SK-N-SH (cell line): ENCODE data around the gene ASTN2. TPM values are rescaled to one million over a fixed set of nuclear protein-coding genes. Genes with fewer than 3 reads are reported as not detected.

Source experiments
- CTCF ChIA-PET: fragments of 300-600, 350-600 bp; formaldehyde crosslinking; extraction: SDS; loops from one replicate; lab custom pipeline; 2021; lab: Yijun Ruan, JAX
- POLR2A ChIA-PET: fragments of 350-600 bp; sonication (Branson Sonifier 250); formaldehyde crosslinking; extraction: SDS; loops from one replicate; lab custom pipeline; 2020; ENCODE audit warnings: antibody characterized with exemption, inconsistent platforms; lab: Yijun Ruan, JAX
- DNase-seq: peaks from one replicate; pipeline ENCODE4 v3.0.0; 2012
- H2AFZ ChIP-seq: fragments of 200-600 bp; sonication (generic); 2 replicates; pipeline ENCODE4 v1.8.1; 2016; ENCODE audit warnings: antibody characterized with exemption, mild to moderate bottlenecking, low read depth
- H3F3A ChIP-seq: fragments of 200-600 bp; sonication (generic); replicated peaks from 2 replicates; pipeline ENCODE3; 2016; ENCODE audit warnings: antibody characterized with exemption, mild to moderate bottlenecking; ENCODE audit not compliant: insufficient read depth
- H3K27ac ChIP-seq, 2 experiments: fragments of 200-500 bp in 1 of 2; fragments of 200-600 bp in 1 of 2; sonication (Bioruptor generic) in 1 of 2; sonication (generic), shearing (Covaris generic) in 1 of 2; 2 replicates each; pipeline versions ENCODE4 v1.5.1 to v1.6.1; 2014 to 2016; ENCODE audit warnings: low read depth in 2 of 2, inconsistent platforms in 1 of 2, low read length in 1 of 2, mild to moderate bottlenecking in 1 of 2, mixed read lengths in 1 of 2
- H3K27me3 ChIP-seq: fragments of 200-600 bp; sonication (generic), shearing (Covaris generic); 2 replicates; pipeline ENCODE4 v1.6.1; 2016; ENCODE audit warnings: mixed run types; ENCODE audit not compliant: insufficient read depth
- H3K36me3 ChIP-seq, 2 experiments: fragments of 200-500 bp in 1 of 2; fragments of 200-600 bp in 1 of 2; sonication (Bioruptor generic) in 1 of 2; sonication (generic) in 1 of 2; replicated peaks in 1 of 2; 2 replicates each; pipeline versions ENCODE3 to v1.5.1; 2014 to 2016; ENCODE audit warnings: low read length in 1 of 2, mild to moderate bottlenecking in 1 of 2; ENCODE audit not compliant: insufficient read depth in 2 of 2, control insufficient read depth in 1 of 2
- H3K4me1 ChIP-seq, 2 experiments: fragments of 200-500 bp in 1 of 2; fragments of 200-600 bp in 1 of 2; sonication (Bioruptor generic) in 1 of 2; sonication (generic), shearing (Covaris generic) in 1 of 2; 2 replicates each; pipeline versions ENCODE4 v1.5.1 to v1.6.1; 2014 to 2016; ENCODE audit warnings: low read depth in 1 of 2, low read length in 1 of 2, mixed run types in 1 of 2; ENCODE audit not compliant: insufficient read depth in 2 of 2, control insufficient read depth in 1 of 2
- H3K4me2 ChIP-seq: fragments of 200-600 bp; sonication (generic), shearing (Covaris generic); 2 replicates; pipeline ENCODE4 v1.6.1; 2017; ENCODE audit warnings: mixed run types
- H3K4me3 ChIP-seq, 2 experiments: fragments of 200-500 bp in 1 of 2; fragments of 200-600 bp in 1 of 2; sonication (Bioruptor generic) in 1 of 2; sonication (generic), shearing (Covaris generic) in 1 of 2; 2 replicates each; pipeline versions ENCODE4 v1.5.1 to v1.8.1; 2014 to 2016; ENCODE audit warnings: low read depth in 2 of 2, inconsistent platforms in 1 of 2, low read length in 1 of 2, mild to moderate bottlenecking in 1 of 2, mixed read lengths in 1 of 2, moderate library complexity in 1 of 2
- H3K79me2 ChIP-seq: fragments of 200-600 bp; sonication (generic); 2 replicates; pipeline ENCODE4 v1.8.1; 2017; ENCODE audit warnings: mild to moderate bottlenecking; ENCODE audit not compliant: insufficient read depth
- H3K9ac ChIP-seq: fragments of 200-600 bp; sonication (generic); 2 replicates; pipeline ENCODE4 v1.6.1; 2017; ENCODE audit warnings: mixed run types
- H3K9me2 ChIP-seq: fragments of 200-600 bp; sonication (generic); 2 replicates; pipeline ENCODE4 v1.6.1; 2017; ENCODE audit warnings: mixed run types
- H3K9me3 ChIP-seq: fragments of 200-600 bp; sonication (generic); 2 replicates; pipeline ENCODE4 v1.6.1; 2017; ENCODE audit warnings: mixed run types, mild to moderate bottlenecking, moderate library complexity
- H4K20me1 ChIP-seq: fragments of 200-600 bp; sonication (generic); 2 replicates; pipeline ENCODE4 v1.6.1; 2017; ENCODE audit warnings: mild to moderate bottlenecking, mixed run types; ENCODE audit not compliant: insufficient read depth
- FOXJ3 ChIP-seq: sonication (generic); formaldehyde crosslinking; IDR thresholded peaks from 2 replicates; pipeline ENCODE4 v1.5.1; 2020; ENCODE audit warnings: mild to moderate bottlenecking, missing genetic modification reagents
- FOXM1 ChIP-seq: IDR thresholded peaks from 2 replicates; pipeline ENCODE4 v1.4.0; 2012; ENCODE audit warnings: low read depth, mild to moderate bottlenecking
- GABPA ChIP-seq: IDR thresholded peaks from 2 replicates; pipeline ENCODE4 v1.4.0; 2012; ENCODE audit warnings: low read depth, mild to moderate bottlenecking
- JUND ChIP-seq: IDR thresholded peaks from 2 replicates; pipeline ENCODE4 v1.4.0; 2012
- MEF2A ChIP-seq: IDR thresholded peaks from 2 replicates; pipeline ENCODE4 v1.4.0; 2012; ENCODE audit warnings: low read depth, borderline replicate concordance
- NFIC ChIP-seq: IDR thresholded peaks from 2 replicates; pipeline ENCODE4 v1.4.0; 2012; ENCODE audit warnings: borderline replicate concordance
- RXRA ChIP-seq: IDR thresholded peaks from 2 replicates; pipeline ENCODE4 v1.4.0; 2012; ENCODE audit warnings: low read depth, mild to moderate bottlenecking, borderline replicate concordance
- SMC3 ChIP-seq: IDR thresholded peaks from 2 replicates; pipeline ENCODE4 v1.6.1; 2012; ENCODE audit warnings: low read depth, low read length, improper control_type of control experiment
- TCF12 ChIP-seq: IDR thresholded peaks from 2 replicates; pipeline ENCODE4 v1.4.0; 2012
- TEAD4 ChIP-seq: IDR thresholded peaks from 2 replicates; pipeline ENCODE4 v1.4.0; 2012; ENCODE audit warnings: mild to moderate bottlenecking, borderline replicate concordance; ENCODE audit not compliant: insufficient read depth
- WGBS: methylation state at CpG from one replicate; pipeline ENCODE4 v1.1.6; 2017; ENCODE audit warnings: low lambda C conversion rate; 5-methylcytosine and 5-hydroxymethylcytosine counted together
- polyA plus RNA-seq, 3 experiments: library from polyadenylated mRNA; depleted of rRNA; stranded (reverse); fragments of >200 nt; gene quantifications; 2 replicates each; pipeline ENCODE4 v1.2.3, GENCODE V29; 2012
- TF ChIP-seq, protein P1 (sequence below): fragments of 150-350 bp; IDR thresholded peaks from 2 replicates; pipeline ENCODE4 v1.6.1; 2017; ENCODE audit warnings: antibody characterized with exemption, low read length, low read depth, borderline replicate concordance
- TF ChIP-seq, protein P2 (sequence below): IDR thresholded peaks from 2 replicates; pipeline ENCODE4; 2012
- TF ChIP-seq, protein P3 (sequence below): IDR thresholded peaks from 2 replicates; pipeline ENCODE4 v1.6.1; 2012; ENCODE audit warnings: mild to moderate bottlenecking, low read depth, low read length, moderate library complexity

The ASTN2 gene
- polyA plus RNA-seq, 1 of the 3 experiments (the other 2 are of a cell fraction) = 6.6 TPM

- TF ChIP-seq, protein P1, sequence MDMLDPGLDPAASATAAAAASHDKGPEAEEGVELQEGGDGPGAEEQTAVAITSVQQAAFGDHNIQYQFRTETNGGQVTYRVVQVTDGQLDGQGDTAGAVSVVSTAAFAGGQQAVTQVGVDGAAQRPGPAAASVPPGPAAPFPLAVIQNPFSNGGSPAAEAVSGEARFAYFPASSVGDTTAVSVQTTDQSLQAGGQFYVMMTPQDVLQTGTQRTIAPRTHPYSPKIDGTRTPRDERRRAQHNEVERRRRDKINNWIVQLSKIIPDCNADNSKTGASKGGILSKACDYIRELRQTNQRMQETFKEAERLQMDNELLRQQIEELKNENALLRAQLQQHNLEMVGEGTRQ = no peak
- TF ChIP-seq, all 33 proteins: peak for 0
Measured at GRCh38 chr9:116757030-116757429, 657.8 kb downstream of the ASTN2 start (continued).

DNA sequence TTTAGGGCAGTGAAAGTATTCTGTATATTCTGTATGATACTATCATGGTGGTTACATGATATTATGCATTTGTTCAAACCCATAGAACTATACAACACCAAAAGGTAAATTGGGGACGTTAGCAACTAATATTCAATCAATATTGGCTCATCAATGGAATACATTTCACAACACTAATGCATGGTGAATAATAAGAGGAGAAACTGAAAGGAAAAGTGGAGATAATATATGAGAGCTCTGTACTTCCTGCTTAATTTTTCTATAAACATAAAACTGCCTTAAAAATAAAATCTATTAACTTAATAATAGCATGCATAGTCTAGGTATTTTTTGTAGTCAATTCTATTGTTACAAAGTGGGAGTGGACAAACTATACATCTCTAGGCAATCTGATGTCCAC, 661.5 kb downstream of the ASTN2 start:
- TF ChIP-seq FOXM1 = no peak
- no peak for TF ChIP-seq JUND
- TF ChIP-seq TCF12 = no peak
- no peak for TF ChIP-seq RXRA
- TF ChIP-seq GABPA = no peak
- TF ChIP-seq, protein P2, sequence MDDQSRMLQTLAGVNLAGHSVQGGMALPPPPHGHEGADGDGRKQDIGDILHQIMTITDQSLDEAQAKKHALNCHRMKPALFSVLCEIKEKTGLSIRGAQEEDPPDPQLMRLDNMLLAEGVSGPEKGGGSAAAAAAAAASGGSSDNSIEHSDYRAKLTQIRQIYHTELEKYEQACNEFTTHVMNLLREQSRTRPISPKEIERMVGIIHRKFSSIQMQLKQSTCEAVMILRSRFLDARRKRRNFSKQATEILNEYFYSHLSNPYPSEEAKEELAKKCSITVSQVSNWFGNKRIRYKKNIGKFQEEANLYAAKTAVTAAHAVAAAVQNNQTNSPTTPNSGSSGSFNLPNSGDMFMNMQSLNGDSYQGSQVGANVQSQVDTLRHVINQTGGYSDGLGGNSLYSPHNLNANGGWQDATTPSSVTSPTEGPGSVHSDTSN = no peak
- no peak for TF ChIP-seq MEF2A
- TF ChIP-seq TEAD4 = no peak
- TF ChIP-seq, protein P3, sequence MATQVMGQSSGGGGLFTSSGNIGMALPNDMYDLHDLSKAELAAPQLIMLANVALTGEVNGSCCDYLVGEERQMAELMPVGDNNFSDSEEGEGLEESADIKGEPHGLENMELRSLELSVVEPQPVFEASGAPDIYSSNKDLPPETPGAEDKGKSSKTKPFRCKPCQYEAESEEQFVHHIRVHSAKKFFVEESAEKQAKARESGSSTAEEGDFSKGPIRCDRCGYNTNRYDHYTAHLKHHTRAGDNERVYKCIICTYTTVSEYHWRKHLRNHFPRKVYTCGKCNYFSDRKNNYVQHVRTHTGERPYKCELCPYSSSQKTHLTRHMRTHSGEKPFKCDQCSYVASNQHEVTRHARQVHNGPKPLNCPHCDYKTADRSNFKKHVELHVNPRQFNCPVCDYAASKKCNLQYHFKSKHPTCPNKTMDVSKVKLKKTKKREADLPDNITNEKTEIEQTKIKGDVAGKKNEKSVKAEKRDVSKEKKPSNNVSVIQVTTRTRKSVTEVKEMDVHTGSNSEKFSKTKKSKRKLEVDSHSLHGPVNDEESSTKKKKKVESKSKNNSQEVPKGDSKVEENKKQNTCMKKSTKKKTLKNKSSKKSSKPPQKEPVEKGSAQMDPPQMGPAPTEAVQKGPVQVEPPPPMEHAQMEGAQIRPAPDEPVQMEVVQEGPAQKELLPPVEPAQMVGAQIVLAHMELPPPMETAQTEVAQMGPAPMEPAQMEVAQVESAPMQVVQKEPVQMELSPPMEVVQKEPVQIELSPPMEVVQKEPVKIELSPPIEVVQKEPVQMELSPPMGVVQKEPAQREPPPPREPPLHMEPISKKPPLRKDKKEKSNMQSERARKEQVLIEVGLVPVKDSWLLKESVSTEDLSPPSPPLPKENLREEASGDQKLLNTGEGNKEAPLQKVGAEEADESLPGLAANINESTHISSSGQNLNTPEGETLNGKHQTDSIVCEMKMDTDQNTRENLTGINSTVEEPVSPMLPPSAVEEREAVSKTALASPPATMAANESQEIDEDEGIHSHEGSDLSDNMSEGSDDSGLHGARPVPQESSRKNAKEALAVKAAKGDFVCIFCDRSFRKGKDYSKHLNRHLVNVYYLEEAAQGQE = no peak
- TF ChIP-seq NFIC = no peak
- no peak for TF ChIP-seq SMC3
- TF ChIP-seq FOXJ3 (CRISPR knock-in tag) = no peak
- POLR2A ChIA-PET = no interaction called here
- DNase-seq = no peak
- Histone ChIP-seq H3K36me3 (no peaks in the 10 kb centered on the region), H3F3A (no peaks in the 10 kb centered on the region), H2AFZ (no peak overlapping the region), H3K9me3 (no peaks in the 10 kb centered on the region), H3K4me3 (no peak overlapping the region), H3K27me3 (no peaks in the 10 kb centered on the region), H3K4me2 (no peak overlapping the region), H4K20me1 (no peaks in the 10 kb centered on the region), H3K79me2 (no peaks in the 10 kb centered on the region), H3K27ac (no peak overlapping the region), H3K4me1 (peaks cover 0 to 2% of the 10 kb centered on the region in 2 experiments; a peak in 1 of 4 replicates), H3K9me2 (no peaks in the 10 kb centered on the region), H3K9ac (no peak overlapping the region)
- CTCF ChIA-PET = interaction anchor here (1.0 to 1.8 kb wide), 3 partner anchors 12 to 107 kb away, joined by 3 to 8 read pairs (median 5); no protein-coding TSS in a partner anchor
- WGBS = 28% methylated on average over 1 of the region's 1 CpG
